Neural progenitor cell (in vitro differentiated cells): ENCODE measurements around the gene POU6F2. TPM values are rescaled to one million over a fixed set of nuclear protein-coding genes. Genes with fewer than 3 reads are reported as not detected.

Experiments
- DNase-seq: peaks from one replicate; pipeline ENCODE4 v3.0.0-alpha.2; 2016; ENCODE audit warnings: low spot score
- H2AFZ ChIP-seq: fragments of 200-600 bp; sonication (generic); replicated peaks from 2 replicates; pipeline ENCODE4 v1.6.1; 2016; ENCODE audit warnings: antibody characterized with exemption
- H3F3A ChIP-seq: fragments of 200-600 bp; sonication (generic); 2 replicates; pipeline ENCODE4 v1.6.1; 2016; ENCODE audit warnings: antibody characterized with exemption, low read depth
- H3K27ac ChIP-seq: fragments of 200-600 bp; sonication (generic); 2 replicates; pipeline ENCODE4 v1.5.1; 2016; ENCODE audit warnings: mild to moderate bottlenecking
- H3K27me3 ChIP-seq: fragments of 200-600 bp; sonication (generic); 2 replicates; pipeline ENCODE4 v1.6.1; 2016; ENCODE audit warnings: mild to moderate bottlenecking, moderate library complexity
- H3K36me3 ChIP-seq: fragments of 200-600 bp; sonication (generic); 2 replicates; pipeline ENCODE4 v1.5.1; 2016
- H3K4me1 ChIP-seq: fragments of 200-600 bp; sonication (generic); 2 replicates; pipeline ENCODE4 v1.6.1; 2016; ENCODE audit warnings: mixed run types
- H3K4me2 ChIP-seq: fragments of 200-600 bp; sonication (generic); 2 replicates; pipeline ENCODE4 v1.6.1; 2016
- H3K4me3 ChIP-seq: fragments of 200-600 bp; sonication (generic); 2 replicates; pipeline ENCODE4 v1.5.1; 2016
- H3K79me2 ChIP-seq: fragments of 200-600 bp; sonication (generic); 2 replicates; pipeline ENCODE4 v1.6.1; 2016; ENCODE audit warnings: low read depth
- H3K9ac ChIP-seq: fragments of 200-600 bp; sonication (generic); 2 replicates; pipeline ENCODE4 v1.6.1; 2016
- H3K9me3 ChIP-seq: fragments of 200-600 bp; sonication (generic); 2 replicates; pipeline ENCODE4 v1.5.1; 2016; ENCODE audit warnings: low read depth
- H4K20me1 ChIP-seq: fragments of 200-600 bp; sonication (generic); 2 replicates; pipeline ENCODE4 v1.6.1; 2016; ENCODE audit warnings: low read depth
- H3K27ac Mint-ChIP-seq: 3 replicates; pipeline ENCODE4 v1.8.0; 2021; ENCODE audit warnings: mixed read lengths
- H3K27me3 Mint-ChIP-seq: 2 replicates; pipeline ENCODE4 v1.8.0; 2022; ENCODE audit warnings: low read depth, mild to moderate bottlenecking, inconsistent platforms, moderate library complexity, mixed read lengths; ENCODE audit not compliant: insufficient read depth
- H3K36me3 Mint-ChIP-seq: 3 replicates; pipeline ENCODE4 v1.8.0; 2021; ENCODE audit warnings: mixed read lengths
- H3K4me1 Mint-ChIP-seq: 3 replicates; pipeline ENCODE4 v1.8.0; 2021; ENCODE audit warnings: mixed read lengths
- H3K4me3 Mint-ChIP-seq: 3 replicates; pipeline ENCODE4 v1.8.0; 2021; ENCODE audit warnings: mild to moderate bottlenecking, moderate library complexity, mixed read lengths
- H3K9me3 Mint-ChIP-seq: 3 replicates; pipeline ENCODE4 v1.8.0; 2020; ENCODE audit warnings: mixed read lengths
- CTCF ChIP-seq: fragments of 200-600 bp; sonication (generic); IDR thresholded peaks from 2 replicates; pipeline ENCODE4 v1.5.1; 2017; ENCODE audit warnings: antibody characterized with exemption, mild to moderate bottlenecking
- EZH2 ChIP-seq: fragments of 200-600 bp; sonication (generic); IDR thresholded peaks from 2 replicates; pipeline ENCODE4 v1.6.1; 2017; ENCODE audit warnings: antibody characterized with exemption, mild to moderate bottlenecking, moderate library complexity
- EZH2phosphoT487 ChIP-seq: fragments of 200-600 bp; sonication (generic); IDR thresholded peaks from 2 replicates; pipeline ENCODE4 v1.6.1; 2017; ENCODE audit warnings: antibody characterized with exemption
- total RNA-seq: library from RNA; depleted of rRNA; stranded (reverse); fragments of >200 nt; gene quantifications from 2 replicates; pipeline ENCODE4 v1.2.3, GENCODE V29; 2015; ENCODE audit warnings: low replicate concordance

Gene POU6F2
- total RNA-seq, 1 donor from 2014 or later, result 3.4 TPM

- no peaks in the 10 kb centered on the region for H3K9me3 ChIP-seq
- H3K27ac Mint-ChIP-seq, result no peak overlapping the region
- no peak for DNase-seq
- H3K4me3 Mint-ChIP-seq, result no peak overlapping the region
- H3K4me2 ChIP-seq, result no peak overlapping the region
- H3K79me2 ChIP-seq, result no peaks in the 10 kb centered on the region
- H3K4me3 ChIP-seq, result no peak overlapping the region
- H2AFZ ChIP-seq, result no peak overlapping the region
- no peaks in the 10 kb centered on the region for H3K27me3 ChIP-seq
- H3F3A ChIP-seq, result no peaks in the 10 kb centered on the region
- no peak overlapping the region for H3K9ac ChIP-seq
- H3K4me1 Mint-ChIP-seq, result no peaks in the 10 kb centered on the region
- H3K36me3 Mint-ChIP-seq, result no peaks in the 10 kb centered on the region
- H4K20me1 ChIP-seq, result no peaks in the 10 kb centered on the region
- no peaks in the 10 kb centered on the region for H3K27me3 Mint-ChIP-seq
- TF ChIP-seq EZH2phosphoT487 (no peak), EZH2 (no peak), CTCF (no peak)
- no peaks in the 10 kb centered on the region for H3K4me1 ChIP-seq
- no peaks in the 10 kb centered on the region for H3K36me3 ChIP-seq
- no peak overlapping the region for H3K27ac ChIP-seq
- H3K9me3 Mint-ChIP-seq, result no peaks in the 10 kb centered on the region
These were observed 168.2 kb downstream of the POU6F2 start for GRCh38 chr7:39145935-39146334.

DNA sequence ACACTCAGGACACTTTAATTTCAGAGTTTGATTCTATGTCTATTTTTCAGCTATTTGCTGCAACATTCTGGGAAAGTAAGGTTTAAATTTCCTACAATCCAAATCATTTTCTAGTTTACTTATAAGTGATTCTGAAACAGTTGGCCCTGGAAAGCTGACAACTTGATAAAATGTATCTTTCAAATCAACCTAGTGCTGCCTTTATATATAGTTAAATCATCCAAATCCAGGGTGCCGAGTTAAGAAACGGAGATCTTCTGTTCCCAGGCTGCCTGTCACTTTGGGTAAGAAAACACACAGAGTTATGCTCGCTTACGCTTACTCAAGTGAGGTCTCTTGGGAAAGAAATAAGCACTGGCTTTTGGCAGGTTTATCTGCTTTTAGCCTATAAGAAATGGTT lies 175.0 kb downstream of the POU6F2 start:
- no peaks in the 10 kb centered on the region for H4K20me1 ChIP-seq
- H3K79me2 ChIP-seq, result no peaks in the 10 kb centered on the region
- H2AFZ ChIP-seq, result no peak overlapping the region
- no peak overlapping the region for H3K9ac ChIP-seq
- H3K36me3 ChIP-seq, result no peaks in the 10 kb centered on the region
- no peak for DNase-seq
- no peaks in the 10 kb centered on the region for H3K9me3 ChIP-seq
- H3K4me3 ChIP-seq, result no peak overlapping the region
- H3K27ac Mint-ChIP-seq, result no peak overlapping the region
- no peak overlapping the region for H3K4me3 Mint-ChIP-seq
- TF ChIP-seq CTCF (no peak), EZH2 (no peak), EZH2phosphoT487 (no peak)
- H3K27me3 ChIP-seq, result no peaks in the 10 kb centered on the region
- H3K4me1 ChIP-seq, result no peaks in the 10 kb centered on the region
- no peaks in the 10 kb centered on the region for H3K4me1 Mint-ChIP-seq
- H3F3A ChIP-seq, result no peaks in the 10 kb centered on the region
- H3K9me3 Mint-ChIP-seq, result no peaks in the 10 kb centered on the region
- H3K4me2 ChIP-seq, result no peak overlapping the region
- H3K27ac ChIP-seq, result no peak overlapping the region
- no peaks in the 10 kb centered on the region for H3K27me3 Mint-ChIP-seq
- H3K36me3 Mint-ChIP-seq, result no peaks in the 10 kb centered on the region

DNA sequence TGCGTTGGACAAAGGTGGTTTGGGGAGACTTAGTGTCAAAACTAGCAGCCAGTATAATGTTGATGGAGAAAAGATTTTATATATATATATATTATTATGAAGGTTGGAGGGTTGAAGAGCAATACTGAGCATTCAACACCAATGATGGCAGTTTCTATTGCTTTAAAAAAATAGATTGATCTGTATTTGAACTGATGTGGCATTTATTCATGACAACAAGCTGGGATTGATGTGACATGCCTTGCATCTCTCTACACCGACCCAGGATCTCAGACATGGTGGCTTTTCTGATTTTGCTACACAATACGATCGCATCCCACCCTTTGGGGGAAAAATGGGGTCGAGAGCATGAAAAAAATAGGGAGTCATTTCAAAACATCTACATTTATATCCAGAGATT lies 175.4 kb downstream of the POU6F2 start:
- H2AFZ ChIP-seq, result no peak overlapping the region
- no peaks in the 10 kb centered on the region for H3K9me3 ChIP-seq
- H3K27ac ChIP-seq, result no peak overlapping the region
- no peak overlapping the region for H3K4me3 ChIP-seq
- H3K36me3 ChIP-seq, result no peaks in the 10 kb centered on the region
- H3K4me1 ChIP-seq, result no peaks in the 10 kb centered on the region
- no peaks in the 10 kb centered on the region for H3K27me3 ChIP-seq
- H3F3A ChIP-seq, result no peaks in the 10 kb centered on the region
- no peaks in the 10 kb centered on the region for H3K9me3 Mint-ChIP-seq
- TF ChIP-seq EZH2phosphoT487, result no peak
- no peak for TF ChIP-seq EZH2
- no peak for TF ChIP-seq CTCF
- H3K4me3 Mint-ChIP-seq, result no peak overlapping the region
- no peak for DNase-seq
- H3K4me2 ChIP-seq, result no peak overlapping the region
- H3K27ac Mint-ChIP-seq, result no peak overlapping the region
- no peaks in the 10 kb centered on the region for H3K36me3 Mint-ChIP-seq
- H4K20me1 ChIP-seq, result no peaks in the 10 kb centered on the region
- H3K4me1 Mint-ChIP-seq, result no peaks in the 10 kb centered on the region
- H3K9ac ChIP-seq, result no peak overlapping the region
- H3K79me2 ChIP-seq, result no peaks in the 10 kb centered on the region
- H3K27me3 Mint-ChIP-seq, result no peaks in the 10 kb centered on the region
